ENCODE data around the gene FLT3LG. TPM values are rescaled to one million over a fixed set of nuclear protein-coding genes. Genes with fewer than 3 reads are reported as not detected.

The FLT3LG gene
- total RNA-seq, 1 experiment from 2014 or later, result 5.2 TPM

DNA sequence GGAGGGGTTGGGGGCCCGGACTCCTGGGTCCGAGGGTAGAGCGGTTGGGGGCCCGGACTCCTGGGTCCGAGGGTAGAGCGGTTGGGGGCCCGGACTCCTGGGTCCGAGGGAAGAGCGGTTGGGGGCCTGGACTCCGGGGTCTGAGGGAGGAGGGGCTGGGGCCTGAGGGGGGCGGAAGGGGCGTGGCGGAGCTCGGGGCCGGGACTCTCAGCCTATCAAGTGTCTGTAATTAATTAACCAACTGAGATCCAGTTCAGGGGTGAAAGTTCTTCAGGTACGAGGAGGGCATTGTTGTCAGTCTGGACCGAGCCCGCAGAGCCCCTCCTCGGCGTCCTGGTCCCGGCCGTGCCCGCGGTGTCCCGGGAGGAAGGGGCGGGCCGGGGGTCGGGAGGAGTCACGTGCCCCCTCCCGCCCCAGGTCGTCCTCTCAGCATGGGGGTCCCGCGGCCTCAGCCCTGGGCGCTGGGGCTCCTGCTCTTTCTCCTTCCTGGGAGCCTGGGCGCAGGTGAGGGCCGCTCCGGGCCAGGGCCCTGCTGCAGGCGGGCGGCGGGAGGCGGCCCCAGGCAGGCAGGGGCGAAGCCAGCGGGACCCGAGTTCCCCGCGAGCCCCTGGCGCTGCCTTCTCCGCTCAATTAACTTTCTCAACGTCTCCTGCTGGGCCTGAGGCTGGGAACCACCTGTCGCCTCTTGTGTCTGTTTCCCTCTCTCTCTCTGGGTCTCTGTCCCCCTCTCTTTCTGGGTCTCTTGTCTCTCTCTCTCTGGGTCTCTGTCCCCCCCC is 39.1 kb downstream of the FLT3LG start:
- DNase-seq (ENCODE audit: low read depth), result no peak

DNA sequence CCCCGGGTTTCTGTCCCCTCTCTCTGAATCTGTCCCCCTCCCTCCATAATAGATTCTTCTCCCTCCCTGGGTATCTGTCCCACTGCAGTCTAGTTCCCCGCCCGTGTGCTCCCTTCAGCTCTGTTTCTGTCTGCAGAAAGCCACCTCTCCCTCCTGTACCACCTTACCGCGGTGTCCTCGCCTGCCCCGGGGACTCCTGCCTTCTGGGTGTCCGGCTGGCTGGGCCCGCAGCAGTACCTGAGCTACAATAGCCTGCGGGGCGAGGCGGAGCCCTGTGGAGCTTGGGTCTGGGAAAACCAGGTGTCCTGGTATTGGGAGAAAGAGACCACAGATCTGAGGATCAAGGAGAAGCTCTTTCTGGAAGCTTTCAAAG is 39.7 kb downstream of the FLT3LG start:
- DNase-seq (ENCODE audit: low read depth), result no peak

DNA sequence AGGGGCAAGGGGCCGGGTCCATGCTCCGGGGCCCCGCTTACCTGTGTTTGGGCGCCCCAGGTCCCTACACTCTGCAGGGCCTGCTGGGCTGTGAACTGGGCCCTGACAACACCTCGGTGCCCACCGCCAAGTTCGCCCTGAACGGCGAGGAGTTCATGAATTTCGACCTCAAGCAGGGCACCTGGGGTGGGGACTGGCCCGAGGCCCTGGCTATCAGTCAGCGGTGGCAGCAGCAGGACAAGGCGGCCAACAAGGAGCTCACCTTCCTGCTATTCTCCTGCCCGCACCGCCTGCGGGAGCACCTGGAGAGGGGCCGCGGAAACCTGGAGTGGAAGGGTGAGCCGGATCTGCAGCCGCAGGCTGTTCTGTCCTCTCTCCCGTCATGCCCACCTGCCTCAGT is 40.1 kb downstream of the FLT3LG start:
- DNase-seq (ENCODE audit: low read depth), result no peak

DNA sequence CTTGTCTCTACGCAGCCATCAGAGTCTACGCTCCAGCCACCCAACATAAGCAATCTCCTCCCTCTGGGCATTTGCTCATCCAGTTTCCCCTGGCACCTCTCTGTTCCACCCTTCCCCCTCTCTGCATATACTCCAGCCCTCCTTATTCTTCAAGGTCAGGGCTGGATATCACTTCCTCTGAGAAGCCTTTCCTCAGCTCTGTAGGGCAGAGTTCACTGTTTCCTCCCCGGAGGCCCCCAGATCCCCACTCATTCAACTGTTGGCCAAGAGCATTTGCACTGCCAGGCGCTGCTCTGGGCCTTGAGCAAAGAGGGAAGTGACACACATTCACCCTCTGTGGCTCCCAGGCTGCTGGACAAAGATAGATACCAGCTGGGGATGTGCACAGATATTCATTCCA is 41.8 kb downstream of the FLT3LG start:
- DNase-seq (ENCODE audit: low read depth), result no peak

DNA sequence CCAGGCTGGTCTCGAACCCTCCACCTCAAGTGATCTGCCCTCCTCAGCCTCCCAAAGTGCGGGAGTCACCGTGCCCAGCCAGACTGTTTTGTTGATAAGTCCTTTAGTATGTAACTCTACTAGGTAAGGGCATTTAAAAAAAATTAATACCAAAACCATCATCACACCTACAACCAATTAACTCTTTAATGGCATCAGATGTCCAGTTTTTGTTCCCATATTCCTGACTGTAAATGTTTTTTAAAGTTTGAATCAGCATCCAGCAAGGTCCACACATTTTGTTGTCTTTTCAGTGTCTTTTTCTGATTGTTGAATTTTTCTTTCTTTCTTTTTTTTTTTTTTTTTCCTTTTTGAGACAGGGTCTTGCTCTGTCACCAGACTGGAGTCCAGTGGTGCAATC is 44.0 kb downstream of the FLT3LG start:
- DNase-seq (ENCODE audit: low read depth), result no peak

DNA sequence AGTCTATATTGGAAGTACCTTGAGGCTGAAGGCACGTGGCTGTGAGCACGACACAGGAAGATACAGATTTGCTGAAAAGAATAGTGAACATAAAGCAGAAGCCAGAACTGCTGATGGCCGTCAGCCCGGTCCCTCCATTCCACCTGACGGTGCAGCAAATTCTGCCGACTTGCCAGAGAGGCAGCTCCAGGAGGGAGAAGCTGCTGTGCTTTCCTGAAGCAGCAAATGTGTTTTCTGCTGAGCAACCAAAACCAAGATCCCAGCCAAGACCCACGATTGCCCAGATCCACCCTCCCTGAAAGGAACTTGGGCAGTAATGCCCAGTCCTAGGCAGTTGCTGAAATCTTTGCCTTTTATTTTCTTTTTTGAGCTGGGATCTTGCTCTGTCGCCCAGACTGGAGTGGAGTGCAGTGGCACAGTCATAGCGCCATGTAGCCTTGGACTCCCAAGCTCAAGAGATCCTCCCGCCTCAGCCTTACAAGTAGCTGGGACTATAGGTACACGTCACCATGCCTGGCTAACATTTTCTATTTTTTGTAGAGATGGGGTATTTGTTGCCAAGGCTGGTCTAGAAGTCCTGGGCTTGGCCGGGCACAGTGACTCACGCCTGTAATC is 46.8 kb downstream of the FLT3LG start:
- no peak for DNase-seq (ENCODE audit: low read depth)

DNA sequence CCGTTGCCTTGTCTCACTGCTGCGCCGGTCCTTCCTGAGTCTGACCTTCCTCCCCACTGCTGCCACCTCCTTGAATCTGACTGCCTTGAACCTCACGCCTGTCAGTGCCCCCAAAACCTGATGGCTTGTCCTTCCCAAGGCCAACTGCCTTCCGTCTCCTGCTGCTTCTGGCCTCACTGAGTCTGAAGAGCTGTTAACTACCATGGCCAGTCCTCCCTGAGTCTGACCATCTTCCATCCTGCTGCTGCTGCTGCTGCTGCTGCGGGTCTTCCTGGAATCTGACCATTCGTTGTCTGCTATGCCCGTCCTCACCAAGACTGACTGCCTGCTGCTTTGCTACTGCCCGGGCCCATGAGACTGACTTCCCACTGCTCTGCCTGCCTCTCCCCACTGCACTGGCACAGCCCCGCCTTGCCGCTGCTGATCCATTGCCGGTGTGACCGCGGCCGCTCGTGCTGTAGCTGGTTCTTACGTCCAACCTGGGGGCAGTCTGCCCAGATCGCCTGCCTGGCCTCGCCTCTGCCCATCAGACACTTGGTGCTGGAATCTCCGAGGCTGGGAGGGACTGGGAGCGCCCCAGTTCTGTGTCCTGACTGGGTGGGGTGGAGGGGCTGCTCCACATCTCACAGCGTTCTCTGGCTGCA is 50.9 kb downstream of the FLT3LG start:
- DNase-seq (ENCODE audit: low read depth), result no peak

DNA sequence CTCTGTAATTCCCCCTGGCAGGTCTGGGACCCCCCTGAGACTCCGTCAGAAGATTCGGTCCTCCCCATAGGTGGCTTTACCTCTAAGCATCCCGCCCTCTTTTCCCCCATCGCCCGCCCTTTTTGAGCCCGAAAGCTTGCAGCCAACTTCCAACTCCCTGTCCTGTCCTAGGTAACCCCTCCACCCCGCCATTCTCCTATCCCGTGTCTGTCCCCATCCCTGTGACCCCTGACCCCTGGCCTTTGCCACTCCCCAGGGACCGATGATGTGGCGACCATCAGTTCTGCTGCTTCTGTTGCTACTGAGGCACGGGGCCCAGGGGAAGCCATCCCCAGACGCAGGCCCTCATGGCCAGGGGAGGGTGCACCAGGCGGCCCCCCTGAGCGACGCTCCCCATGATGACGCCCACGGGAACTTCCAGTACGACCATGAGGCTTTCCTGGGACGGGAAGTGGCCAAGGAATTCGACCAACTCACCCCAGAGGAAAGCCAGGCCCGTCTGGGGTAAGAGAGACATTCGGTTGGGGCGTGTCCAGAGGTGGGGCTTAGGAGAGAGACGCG is 54.3 kb downstream of the FLT3LG start:
- DNase-seq (ENCODE audit: low read depth), result no peak

DNA sequence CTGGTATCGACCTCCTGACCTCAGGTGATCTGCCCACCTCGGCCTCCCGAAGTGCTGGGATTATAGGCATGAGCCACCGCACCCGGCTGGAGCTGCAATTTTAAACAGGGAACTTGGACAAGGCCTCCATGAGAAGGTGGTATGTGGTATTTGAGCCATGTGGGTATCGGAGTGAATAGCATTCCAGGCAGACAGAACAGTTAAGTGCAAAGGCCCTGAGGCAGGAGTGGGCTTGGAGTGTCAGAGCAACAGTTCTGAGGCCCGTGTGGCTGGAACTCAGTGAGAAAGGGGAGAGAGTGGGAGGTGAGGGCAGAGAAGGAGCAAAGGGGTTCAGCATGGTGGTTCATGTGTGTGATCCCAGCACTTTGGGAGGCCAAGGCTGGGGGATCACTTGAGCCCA is 56.7 kb downstream of the FLT3LG start:
- no peak for DNase-seq (ENCODE audit: low read depth)

DNA sequence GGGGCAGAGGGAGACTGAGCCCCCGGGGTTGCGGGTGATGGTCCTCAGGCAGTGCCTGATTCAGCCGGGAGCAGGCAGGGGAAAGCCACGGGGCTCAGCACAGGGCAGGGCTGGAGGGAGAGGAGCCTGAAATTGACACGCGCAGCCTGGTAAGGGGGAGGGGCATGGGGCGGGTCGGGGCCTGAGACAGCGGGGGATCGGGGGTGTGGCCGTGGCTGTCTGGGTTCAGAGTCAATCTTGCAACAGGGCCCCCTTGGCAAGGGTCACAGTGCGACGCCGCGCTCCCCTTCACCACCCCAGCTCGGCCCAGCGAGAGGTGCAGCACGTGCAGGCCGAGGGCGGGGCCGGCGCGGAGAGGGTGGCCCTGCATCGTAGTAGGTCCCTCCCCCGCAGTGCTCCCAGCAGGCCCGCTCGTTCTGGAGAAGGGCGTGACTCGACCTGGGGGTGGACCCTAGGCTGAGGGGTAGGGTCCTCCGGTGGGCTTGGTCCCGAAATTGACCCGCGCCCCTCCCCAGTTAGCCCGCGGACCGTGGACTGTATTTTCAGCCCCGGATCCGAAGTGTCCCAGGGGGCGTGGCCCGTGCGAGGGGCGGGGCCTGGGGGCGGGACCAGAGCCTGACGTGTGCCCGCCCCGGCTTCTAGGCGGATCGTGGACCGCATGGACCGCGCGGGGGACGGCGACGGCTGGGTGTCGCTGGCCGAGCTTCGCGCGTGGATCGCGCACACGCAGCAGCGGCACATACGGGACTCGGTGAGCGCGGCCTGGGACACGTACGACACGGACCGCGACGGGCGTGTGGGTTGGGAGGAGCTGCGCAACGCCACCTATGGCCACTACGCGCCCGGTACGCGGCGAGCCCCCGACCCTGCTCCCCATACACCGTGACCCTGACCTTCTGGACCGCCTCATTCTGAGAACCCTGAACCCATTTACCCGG is 59.8 kb downstream of the FLT3LG start:
- peak; percentile 61 for DNase-seq (ENCODE audit: low read depth)

DNA sequence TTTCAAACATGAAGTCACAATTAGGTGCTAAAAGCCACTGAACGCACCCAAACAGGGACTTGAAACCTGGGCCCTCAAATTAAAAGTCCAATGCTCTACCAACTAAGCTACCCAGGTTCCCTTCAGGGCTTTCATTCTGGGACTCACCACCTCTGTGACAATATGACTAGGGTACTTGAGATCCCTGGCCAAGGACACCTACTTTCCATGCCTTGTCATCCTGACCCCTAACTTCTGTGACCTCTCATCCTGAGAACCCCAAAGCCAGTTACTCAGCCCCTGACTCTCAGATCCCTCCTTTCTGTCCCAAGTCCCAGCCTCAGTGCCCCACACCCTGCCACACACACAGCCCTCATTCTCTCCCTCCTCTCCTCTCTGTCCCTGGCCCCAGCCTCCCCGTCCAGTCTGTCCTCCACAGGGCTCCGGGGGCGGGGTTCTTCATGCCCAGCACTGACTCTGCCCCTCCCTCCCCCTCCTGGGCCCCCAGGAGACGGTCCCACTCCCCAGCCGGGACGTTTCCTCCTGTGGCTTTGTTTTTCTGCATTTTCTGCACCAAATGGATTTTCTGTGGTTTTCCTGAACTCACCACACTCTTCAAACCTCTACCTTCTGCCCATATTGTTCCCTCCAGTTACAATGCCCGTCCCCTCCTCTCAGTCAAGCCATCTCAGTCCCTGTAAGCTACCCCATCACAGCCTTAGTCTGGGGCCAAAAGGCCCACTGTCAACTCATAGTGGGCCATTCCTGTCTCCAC is 60.8 kb downstream of the FLT3LG start:
- no peak for DNase-seq (ENCODE audit: low read depth)

Other genes with a start within 250 kb of the FLT3LG start
- gene SLC6A16, start 149.0 kb upstream of the FLT3LG start, total RNA-seq (2014; rRNA removed; shearing (Covaris generic)), result 0.05 TPM in 2 replicates
- not detected in 2 replicates for gene CD37, start 138.8 kb upstream of the FLT3LG start, total RNA-seq (2014; rRNA removed; shearing (Covaris generic))
- gene TEAD2, start 111.8 kb upstream of the FLT3LG start, total RNA-seq (2014; rRNA removed; shearing (Covaris generic)), result 17.4 and 20.3 TPM in 2 replicates
- gene DKKL1, start 110.3 kb upstream of the FLT3LG start, total RNA-seq (2014; rRNA removed; shearing (Covaris generic)), result not detected in 2 replicates
- gene KASH5, start 86.0 kb upstream of the FLT3LG start, total RNA-seq (2014; rRNA removed; shearing (Covaris generic)), result not detected in 2 replicates
- not detected in 2 replicates for gene PTH2, start 50.8 kb upstream of the FLT3LG start, total RNA-seq (2014; rRNA removed; shearing (Covaris generic))
- gene GFY, start 48.8 kb upstream of the FLT3LG start, total RNA-seq (2014; rRNA removed; shearing (Covaris generic)), result not detected in 2 replicates
- gene SLC17A7, start 32.7 kb upstream of the FLT3LG start, total RNA-seq (2014; rRNA removed; shearing (Covaris generic)), result 0.57 TPM in 1 of 2 replicates, not detected in the other
- 92.9 and 115 TPM in 2 replicates for gene PIH1D1, start 22.4 kb upstream of the FLT3LG start, total RNA-seq (2014; rRNA removed; shearing (Covaris generic))
- 12.9 and 27.9 TPM in 2 replicates for gene ALDH16A1, start 21.0 kb upstream of the FLT3LG start, total RNA-seq (2014; rRNA removed; shearing (Covaris generic))
- gene RPL13A, start 13.4 kb downstream of the FLT3LG start, total RNA-seq (2014; rRNA removed; shearing (Covaris generic)), result 1,082 and 1,258 TPM in 2 replicates
- gene RPS11, start 22.2 kb downstream of the FLT3LG start, total RNA-seq (2014; rRNA removed; shearing (Covaris generic)), result 2,832 and 3,734 TPM in 2 replicates
- 40.3 and 44.5 TPM in 2 replicates for gene FCGRT, start 38.4 kb downstream of the FLT3LG start, total RNA-seq (2014; rRNA removed; shearing (Covaris generic))
- 36.5 and 52.5 TPM in 2 replicates for gene RCN3, start 53.8 kb downstream of the FLT3LG start, total RNA-seq (2014; rRNA removed; shearing (Covaris generic))
- 122 and 129 TPM in 2 replicates for gene NOSIP, start 106.3 kb downstream of the FLT3LG start, total RNA-seq (2014; rRNA removed; shearing (Covaris generic))
- 0.17 TPM in 1 of 2 replicates, not detected in the other for gene PRRG2, start 107.1 kb downstream of the FLT3LG start, total RNA-seq (2014; rRNA removed; shearing (Covaris generic))
- gene PRR12, start 117.0 kb downstream of the FLT3LG start, total RNA-seq (2014; rRNA removed; shearing (Covaris generic)), result 1.3 and 4.5 TPM in 2 replicates
- 28.9 and 43.3 TPM in 2 replicates for gene RRAS, start 165.9 kb downstream of the FLT3LG start, total RNA-seq (2014; rRNA removed; shearing (Covaris generic))
- 9.9 and 26.5 TPM in 2 replicates for gene SCAF1, start 168.0 kb downstream of the FLT3LG start, total RNA-seq (2014; rRNA removed; shearing (Covaris generic))
- 146 and 186 TPM in 2 replicates for gene IRF3, start 191.6 kb downstream of the FLT3LG start, total RNA-seq (2014; rRNA removed; shearing (Covaris generic))
- 6.3 and 14.1 TPM in 2 replicates for gene BCL2L12, start 191.7 kb downstream of the FLT3LG start, total RNA-seq (2014; rRNA removed; shearing (Covaris generic))
- gene PRMT1, start 203.1 kb downstream of the FLT3LG start, total RNA-seq (2014; rRNA removed; shearing (Covaris generic)), result 208 and 209 TPM in 2 replicates
- 0.20 and 0.34 TPM in 2 replicates for gene ADM5, start 215.4 kb downstream of the FLT3LG start, total RNA-seq (2014; rRNA removed; shearing (Covaris generic))
- gene CPT1C, start 216.9 kb downstream of the FLT3LG start, total RNA-seq (2014; rRNA removed; shearing (Covaris generic)), result 21.1 and 26.7 TPM in 2 replicates